ENCODE results near the gene KRT20.

The KRT20 gene

GRCh38 chr17:40854175-40854814, 30.7 kb downstream of the KRT20 start:
- no peak overlapping the region for H3K4me3 ChIP-seq (ENCODE audit: low read depth, low read length)
- TF ChIP-seq, protein P1, sequence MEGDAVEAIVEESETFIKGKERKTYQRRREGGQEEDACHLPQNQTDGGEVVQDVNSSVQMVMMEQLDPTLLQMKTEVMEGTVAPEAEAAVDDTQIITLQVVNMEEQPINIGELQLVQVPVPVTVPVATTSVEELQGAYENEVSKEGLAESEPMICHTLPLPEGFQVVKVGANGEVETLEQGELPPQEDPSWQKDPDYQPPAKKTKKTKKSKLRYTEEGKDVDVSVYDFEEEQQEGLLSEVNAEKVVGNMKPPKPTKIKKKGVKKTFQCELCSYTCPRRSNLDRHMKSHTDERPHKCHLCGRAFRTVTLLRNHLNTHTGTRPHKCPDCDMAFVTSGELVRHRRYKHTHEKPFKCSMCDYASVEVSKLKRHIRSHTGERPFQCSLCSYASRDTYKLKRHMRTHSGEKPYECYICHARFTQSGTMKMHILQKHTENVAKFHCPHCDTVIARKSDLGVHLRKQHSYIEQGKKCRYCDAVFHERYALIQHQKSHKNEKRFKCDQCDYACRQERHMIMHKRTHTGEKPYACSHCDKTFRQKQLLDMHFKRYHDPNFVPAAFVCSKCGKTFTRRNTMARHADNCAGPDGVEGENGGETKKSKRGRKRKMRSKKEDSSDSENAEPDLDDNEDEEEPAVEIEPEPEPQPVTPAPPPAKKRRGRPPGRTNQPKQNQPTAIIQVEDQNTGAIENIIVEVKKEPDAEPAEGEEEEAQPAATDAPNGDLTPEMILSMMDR (IDR thresholded peaks at IDR 0.05; ENCODE audit: low read depth, low read length, missing control alignments): no peak
- no peak for DNase-seq (ENCODE audit: low read depth)

- TF ChIP-seq, protein P1 (IDR thresholded peaks at IDR 0.05; ENCODE audit: low read depth, low read length, missing control alignments): no peak
- no peak overlapping the region for H3K4me3 ChIP-seq (ENCODE audit: low read depth, low read length)
- no peak for DNase-seq (ENCODE audit: low read depth)
These were observed 32.7 kb downstream of the KRT20 start for GRCh38 chr17:40852364-40852763.

- no peak overlapping the region for H3K4me3 ChIP-seq (ENCODE audit: low read depth, low read length)
- TF ChIP-seq, protein P1 (IDR thresholded peaks at IDR 0.05; ENCODE audit: low read depth, low read length, missing control alignments): no peak
- no peak for DNase-seq (ENCODE audit: low read depth)
These were observed 34.6 kb downstream of the KRT20 start for GRCh38 chr17:40850293-40850972.

DNA sequence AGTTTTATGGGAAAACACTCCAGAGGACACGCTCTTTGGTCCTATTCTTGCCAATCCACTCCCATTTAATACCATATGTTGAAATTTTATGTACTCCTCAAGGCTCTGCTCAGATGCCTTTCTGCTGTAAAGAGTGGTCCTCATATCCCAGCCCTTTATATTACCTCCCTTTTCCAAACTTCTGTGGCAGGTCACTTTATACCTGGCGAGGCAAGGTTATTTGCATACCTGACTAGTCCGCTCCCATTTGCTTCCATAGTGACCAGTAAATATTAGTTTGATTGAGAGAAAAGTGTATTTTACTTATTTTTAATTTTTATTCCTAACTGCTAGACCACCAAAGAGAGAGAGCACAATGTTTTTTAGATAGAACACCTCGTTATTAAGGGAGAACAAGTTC, 35.3 kb downstream of the KRT20 start:
- DNase-seq (ENCODE audit: low read depth): no peak
- no peak overlapping the region for H3K4me3 ChIP-seq (ENCODE audit: low read depth, low read length)
- TF ChIP-seq, protein P1 (IDR thresholded peaks at IDR 0.05; ENCODE audit: low read depth, low read length, missing control alignments): no peak

- H3K4me3 ChIP-seq (ENCODE audit: low read depth, low read length): no peak overlapping the region
- TF ChIP-seq, protein P1 (IDR thresholded peaks at IDR 0.05; ENCODE audit: low read depth, low read length, missing control alignments): no peak
- no peak for DNase-seq (ENCODE audit: low read depth)
These were observed 36.3 kb downstream of the KRT20 start for GRCh38 chr17:40848583-40849235.

GRCh38 chr17:40846515-40847144, 38.4 kb downstream of the KRT20 start:
- TF ChIP-seq, protein P1 (IDR thresholded peaks at IDR 0.05; ENCODE audit: low read depth, low read length, missing control alignments): no peak
- no peak for DNase-seq (ENCODE audit: low read depth)
- no peak overlapping the region for H3K4me3 ChIP-seq (ENCODE audit: low read depth, low read length)
